ENCODE results near the gene GHITM. TPM values are rescaled to one million over a fixed set of nuclear protein-coding genes. Genes with fewer than 3 reads are reported as not detected.
A peak's percentile ranks its signal among the peaks of the same experiment; 100 is the strongest.

GHITM gene
- total and polyA plus RNA-seq, 7 donors: 140 to 618 (median 212) TPM

DNA sequence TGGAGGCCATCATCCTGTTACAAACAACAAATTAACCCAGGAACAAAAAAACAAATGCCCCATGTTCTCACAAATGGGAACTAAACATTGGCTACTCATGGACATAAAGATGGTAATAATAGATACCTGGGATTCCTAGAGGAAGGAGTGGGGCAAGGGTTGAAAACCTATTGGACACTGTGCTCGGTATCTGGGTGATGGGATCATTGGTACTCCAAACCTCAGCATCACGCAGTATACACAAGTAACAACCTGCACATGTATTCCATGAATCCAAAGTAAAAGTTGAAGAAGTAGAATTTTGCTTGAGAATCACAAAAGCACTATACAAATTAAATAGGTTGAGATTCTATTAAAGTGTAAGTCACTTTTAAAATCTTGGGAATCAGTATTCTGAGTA lies 16.7 kb downstream of the GHITM start:
- 93 to 96% methylated on average over 2 of the region's 2 CpGs for WGBS, 2 donors
- no peaks in the 10 kb centered on the region for H3K9me3 ChIP-seq
- no peak for DNase-seq
- H3K4me3 ChIP-seq: no peak overlapping the region
- TF ChIP-seq POLR2A (IDR thresholded peaks at IDR 0.05) (no peak), EP300 (IDR thresholded peaks at IDR 0.05) (no peak), POLR2AphosphoS5 (IDR thresholded peaks at IDR 0.05) (no peak)
- TF ChIP-seq, protein P1, sequence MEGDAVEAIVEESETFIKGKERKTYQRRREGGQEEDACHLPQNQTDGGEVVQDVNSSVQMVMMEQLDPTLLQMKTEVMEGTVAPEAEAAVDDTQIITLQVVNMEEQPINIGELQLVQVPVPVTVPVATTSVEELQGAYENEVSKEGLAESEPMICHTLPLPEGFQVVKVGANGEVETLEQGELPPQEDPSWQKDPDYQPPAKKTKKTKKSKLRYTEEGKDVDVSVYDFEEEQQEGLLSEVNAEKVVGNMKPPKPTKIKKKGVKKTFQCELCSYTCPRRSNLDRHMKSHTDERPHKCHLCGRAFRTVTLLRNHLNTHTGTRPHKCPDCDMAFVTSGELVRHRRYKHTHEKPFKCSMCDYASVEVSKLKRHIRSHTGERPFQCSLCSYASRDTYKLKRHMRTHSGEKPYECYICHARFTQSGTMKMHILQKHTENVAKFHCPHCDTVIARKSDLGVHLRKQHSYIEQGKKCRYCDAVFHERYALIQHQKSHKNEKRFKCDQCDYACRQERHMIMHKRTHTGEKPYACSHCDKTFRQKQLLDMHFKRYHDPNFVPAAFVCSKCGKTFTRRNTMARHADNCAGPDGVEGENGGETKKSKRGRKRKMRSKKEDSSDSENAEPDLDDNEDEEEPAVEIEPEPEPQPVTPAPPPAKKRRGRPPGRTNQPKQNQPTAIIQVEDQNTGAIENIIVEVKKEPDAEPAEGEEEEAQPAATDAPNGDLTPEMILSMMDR (IDR thresholded peaks at IDR 0.05): no peak
- no peaks in the 10 kb centered on the region for H3K4me1 ChIP-seq
- intact Hi-C loops (cut with DNase I): no loop called here
- no peaks in the 10 kb centered on the region for H3K27me3 ChIP-seq
- peaks cover 0 to 46% (median 8%) of the 10 kb centered on the region in 4 donors for H3K36me3 ChIP-seq
- no peak overlapping the region for H3K27ac ChIP-seq

DNA sequence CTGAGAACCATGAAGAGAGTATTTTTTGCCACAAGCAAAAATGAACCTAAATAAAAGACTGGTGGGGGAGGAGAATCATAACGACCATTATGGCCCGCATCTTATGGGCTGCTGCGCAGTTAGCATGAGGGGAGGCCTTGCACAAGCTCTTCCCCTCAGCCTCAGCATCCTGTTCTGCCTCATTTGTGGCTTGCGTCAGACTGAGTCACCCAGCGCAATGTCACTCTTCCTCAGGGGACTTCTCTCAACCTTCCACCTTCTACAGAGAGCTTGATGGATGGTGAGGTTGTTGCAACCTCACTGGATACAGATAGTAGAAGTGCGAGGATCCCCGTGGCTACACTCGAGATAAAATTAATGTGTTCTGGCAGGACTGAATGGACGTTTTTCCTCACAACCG lies 17.5 kb downstream of the GHITM start:
- Histone ChIP-seq H3K4me1 (no peaks in the 10 kb centered on the region), H3K4me3 (no peak overlapping the region), H3K36me3 (peaks cover 0 to 39% (median 6%) of the 10 kb centered on the region in 4 donors), H3K9me3 (no peaks in the 10 kb centered on the region), H3K27ac (no peak overlapping the region), H3K27me3 (no peaks in the 10 kb centered on the region)
- DNase-seq: no peak
- TF ChIP-seq POLR2AphosphoS5 (IDR thresholded peaks at IDR 0.05) (peak in 1 of 4 donors; percentile 6), EP300 (IDR thresholded peaks at IDR 0.05) (no peak), POLR2A (IDR thresholded peaks at IDR 0.05) (no peak)
- TF ChIP-seq, protein P1 (IDR thresholded peaks at IDR 0.05): no peak
- WGBS, 2 donors: 66 to 75% methylated on average over 10 of the region's 10 CpGs
- intact Hi-C loops (cut with DNase I): no loop called here

DNA sequence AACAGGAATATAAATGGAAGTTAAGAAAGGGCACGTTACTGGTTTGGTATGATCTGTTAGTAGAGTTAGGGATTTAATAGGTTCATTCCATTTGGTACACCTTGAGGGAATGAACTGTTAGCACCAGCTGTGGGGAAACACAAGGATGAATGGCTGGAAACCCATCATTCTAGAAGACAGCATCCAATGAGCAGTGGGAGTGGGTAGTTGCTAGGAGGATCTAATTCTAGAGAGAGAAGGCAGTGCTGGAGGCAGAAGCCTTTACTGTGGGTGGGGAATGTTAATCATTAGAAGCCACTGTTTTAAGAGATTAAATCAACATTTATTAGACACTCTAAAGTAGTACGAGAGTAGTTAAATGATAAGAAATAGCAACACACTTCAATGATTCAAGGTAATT lies 18.8 kb downstream of the GHITM start:
- no peak for TF ChIP-seq POLR2AphosphoS5 (IDR thresholded peaks at IDR 0.05)
- TF ChIP-seq POLR2A (IDR thresholded peaks at IDR 0.05): no peak
- no peak for TF ChIP-seq EP300 (IDR thresholded peaks at IDR 0.05)
- TF ChIP-seq, protein P1 (IDR thresholded peaks at IDR 0.05): no peak
- intact Hi-C loops (cut with DNase I): no loop called here
- Histone ChIP-seq H3K27ac (no peak overlapping the region), H3K4me3 (no peak overlapping the region), H3K36me3 (peaks cover 0 to 26% (median under 1%) of the 10 kb centered on the region in 4 donors), H3K27me3 (no peaks in the 10 kb centered on the region), H3K9me3 (no peaks in the 10 kb centered on the region), H3K4me1 (no peaks in the 10 kb centered on the region)
- no peak for DNase-seq
- WGBS, 2 donors: 71 to 84% methylated on average over 2 of the region's 2 CpGs

DNA sequence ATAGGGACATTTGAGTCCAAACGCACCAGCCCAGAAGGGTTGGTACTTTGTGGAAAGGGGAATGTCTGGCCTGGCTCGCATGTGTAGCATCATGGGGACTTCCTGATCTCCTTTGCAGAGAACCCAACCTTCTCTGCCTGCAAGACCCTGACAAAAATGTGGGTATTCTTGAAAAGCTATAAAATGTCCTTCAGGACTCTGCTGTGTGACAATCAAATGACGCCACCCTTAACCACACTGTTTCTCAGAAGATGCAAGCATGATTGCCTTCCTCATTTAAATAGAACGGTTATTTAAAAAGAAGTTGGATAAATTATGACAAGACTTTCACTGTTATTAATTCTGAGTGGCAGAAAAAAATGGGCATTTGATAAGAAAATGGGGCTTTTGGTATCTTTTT lies 19.2 kb downstream of the GHITM start:
- Histone ChIP-seq H3K4me3 (no peak overlapping the region), H3K4me1 (no peaks in the 10 kb centered on the region), H3K9me3 (no peaks in the 10 kb centered on the region), H3K36me3 (peaks cover 0 to 21% (median 0%) of the 10 kb centered on the region in 4 donors), H3K27me3 (no peaks in the 10 kb centered on the region), H3K27ac (no peak overlapping the region)
- no peak for DNase-seq
- 64 to 79% methylated on average over 4 of the region's 4 CpGs for WGBS, 2 donors
- intact Hi-C loops (cut with DNase I): no loop called here
- TF ChIP-seq, protein P1 (IDR thresholded peaks at IDR 0.05): no peak
- no peak for TF ChIP-seq POLR2AphosphoS5 (IDR thresholded peaks at IDR 0.05)
- no peak for TF ChIP-seq POLR2A (IDR thresholded peaks at IDR 0.05)
- no peak for TF ChIP-seq EP300 (IDR thresholded peaks at IDR 0.05)

DNA sequence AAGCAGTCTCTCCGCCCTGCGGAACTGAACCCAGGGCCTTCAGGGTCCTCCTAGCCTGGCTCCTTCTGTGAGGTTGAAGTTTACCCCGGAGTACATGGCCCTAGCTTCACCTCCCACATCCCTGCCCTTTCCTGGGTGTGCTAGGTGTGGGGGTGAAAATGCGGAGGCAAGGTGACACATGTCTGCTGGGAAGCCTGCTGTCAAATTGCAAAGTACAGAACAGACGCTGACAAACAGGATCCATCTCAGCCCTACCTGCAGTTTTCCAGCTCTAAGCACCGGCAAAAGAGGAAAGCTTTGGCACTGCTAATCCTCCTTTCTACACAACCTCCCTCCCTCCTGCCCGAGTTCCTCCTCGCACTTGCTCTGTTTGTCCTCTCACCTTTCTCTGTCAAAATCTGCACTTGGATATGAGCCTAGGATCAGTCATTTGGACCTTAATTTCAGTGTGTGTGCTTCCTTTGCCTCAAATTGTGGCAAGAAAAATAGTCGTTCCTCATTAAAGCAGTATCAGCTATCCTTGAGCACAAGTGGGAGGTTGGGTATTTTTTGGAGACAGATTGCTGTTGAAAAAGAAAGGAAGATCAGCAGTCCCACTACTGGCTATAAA lies 19.9 kb downstream of the GHITM start:
- no peak overlapping the region for H3K4me3 ChIP-seq
- WGBS, 2 donors: 44 to 45% methylated on average over 9 of the region's 9 CpGs
- no peak overlapping the region for H3K27ac ChIP-seq
- no peak for DNase-seq
- H3K9me3 ChIP-seq: no peaks in the 10 kb centered on the region
- H3K27me3 ChIP-seq: no peaks in the 10 kb centered on the region
- intact Hi-C loops (cut with DNase I): no loop called here
- H3K4me1 ChIP-seq: no peaks in the 10 kb centered on the region
- TF ChIP-seq EP300 (IDR thresholded peaks at IDR 0.05): no peak
- TF ChIP-seq, protein P1 (IDR thresholded peaks at IDR 0.05): no peak
- TF ChIP-seq POLR2AphosphoS5 (IDR thresholded peaks at IDR 0.05): no peak
- TF ChIP-seq POLR2A (IDR thresholded peaks at IDR 0.05): no peak
- H3K36me3 ChIP-seq: peaks cover 0 to 15% (median 0%) of the 10 kb centered on the region in 4 donors
